Endodermal cell (in vitro differentiated cells): ENCODE results near the gene SLC2A6. TPM values are rescaled to one million over a fixed set of nuclear protein-coding genes. Genes with fewer than 3 reads are reported as not detected.

ENCODE experiments used
- DNase-seq: peaks from one replicate; pipeline ENCODE4 v3.0.0-alpha.2; 2017
- H3K27ac ChIP-seq: 2 replicates; pipeline ENCODE4 v1.5.1; 2013; ENCODE audit warnings: mild to moderate bottlenecking, low read depth, low read length, moderate library complexity
- H3K27me3 ChIP-seq: 2 replicates; pipeline ENCODE4 v1.6.1; 2013; ENCODE audit warnings: mild to moderate bottlenecking, low read length, moderate library complexity; ENCODE audit not compliant: insufficient read depth, control insufficient read depth, poor library complexity, severe bottlenecking
- H3K36me3 ChIP-seq: 2 replicates; pipeline ENCODE4 v1.7.0; 2013; ENCODE audit warnings: mild to moderate bottlenecking, low read length, moderate library complexity; ENCODE audit not compliant: control insufficient read depth, insufficient read depth
- H3K4me1 ChIP-seq: one replicate; pipeline ENCODE4 v1.7.0; 2013; ENCODE audit warnings: low read length; ENCODE audit not compliant: control insufficient read depth, insufficient read depth
- H3K4me3 ChIP-seq: 2 replicates; pipeline ENCODE4 v1.5.1; 2013; ENCODE audit warnings: mild to moderate bottlenecking, low read length, moderate library complexity
- H3K9ac ChIP-seq: 2 replicates; pipeline ENCODE4 v1.6.1; 2013; ENCODE audit warnings: mild to moderate bottlenecking, low read length, moderate library complexity; ENCODE audit not compliant: poor library complexity, severe bottlenecking; ENCODE audit errors: extremely low read depth
- H3K9me3 ChIP-seq: 2 replicates; pipeline ENCODE4 v1.6.1; 2013; ENCODE audit warnings: mild to moderate bottlenecking, low read length, moderate library complexity; ENCODE audit not compliant: control insufficient read depth
- H3K27ac Mint-ChIP-seq: 2 replicates; pipeline ENCODE4 v1.8.0; 2020; ENCODE audit warnings: mixed read lengths
- H3K27me3 Mint-ChIP-seq: 2 replicates; pipeline ENCODE4 v1.8.0; 2021; ENCODE audit warnings: mild to moderate bottlenecking, mixed read lengths; ENCODE audit not compliant: insufficient read depth
- H3K36me3 Mint-ChIP-seq: 2 replicates; pipeline ENCODE4 v1.8.0; 2020; ENCODE audit warnings: low read depth, mixed read lengths
- H3K4me1 Mint-ChIP-seq: 2 replicates; pipeline ENCODE4 v1.8.0; 2020; ENCODE audit warnings: mixed read lengths
- H3K4me3 Mint-ChIP-seq: 2 replicates; pipeline ENCODE4 v1.8.0; 2020; ENCODE audit warnings: mild to moderate bottlenecking, moderate library complexity, mixed read lengths
- H3K9me3 Mint-ChIP-seq: 2 replicates; pipeline ENCODE4 v1.8.0; 2020; ENCODE audit warnings: mild to moderate bottlenecking, mixed read lengths
- CTCF ChIP-seq: fragments of 200-600 bp; sonication (generic); conservative IDR thresholded peaks from 2 replicates; pipeline ENCODE4 v1.5.0; 2021; ENCODE audit warnings: antibody characterized with exemption, mild to moderate bottlenecking
- WGBS, 2 experiments: methylation state at CpG; one replicate each; pipeline versions ENCODE4 v1.1.5 to v1.1.7; 2013; ENCODE audit warnings: missing lambda C conversion rate in 2 of 2, mixed read lengths in 1 of 2; ENCODE audit not compliant: insufficient coverage in 1 of 2, insufficient read length in 1 of 2; 5-methylcytosine and 5-hydroxymethylcytosine counted together
- total RNA-seq, 2 donors: library from RNA; stranded (reverse); fragmentation: NEBNext Ultra II Directional in 1 of 2; extraction: Animal tissue kit (Norgen Biotek cat#: 25700) in 1 of 2; gene quantifications; 2 replicates in 1 of 2; 3 replicates in 1 of 2; pipeline ENCODE4 v1.2.1, GENCODE V29; 2021

Gene SLC2A6
- total RNA-seq, 2 donors from 2014 or later: 11.6 to 17.7 TPM

DNA sequence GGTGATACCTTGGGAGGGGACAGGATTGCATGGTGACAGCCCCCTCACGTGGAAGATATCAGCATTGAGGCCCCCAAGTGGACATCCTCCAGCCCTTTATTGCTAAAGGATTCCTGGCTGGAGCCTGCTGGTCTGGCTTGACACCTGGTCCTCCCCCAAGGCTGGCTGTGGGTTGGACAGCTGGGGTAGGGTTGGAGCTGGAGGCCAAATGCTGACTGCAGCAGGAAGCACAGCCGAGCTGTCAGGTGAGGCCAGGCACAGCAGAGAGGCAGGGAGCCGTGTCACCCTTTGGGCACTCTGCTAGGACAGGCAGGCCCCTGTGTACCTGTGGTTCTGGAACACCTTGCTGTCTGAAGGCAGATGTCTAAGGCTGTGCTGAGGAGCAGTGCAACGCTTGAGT is 16.9 kb downstream of the SLC2A6 start:
- Mint-ChIP-seq H3K4me1 (no peaks in the 10 kb centered on the region), H3K27ac (no peak overlapping the region), H3K4me3 (peak overlapping the region; percentile 72), H3K27me3 (peaks cover 2% of the 10 kb centered on the region), H3K36me3 (peaks cover 12% of the 10 kb centered on the region), H3K9me3 (no peaks in the 10 kb centered on the region)
- 81 to 93% methylated on average over 3 to 4 of the region's 4 CpGs for WGBS, 2 experiments
- H3K36me3 ChIP-seq: peaks cover 15% of the 10 kb centered on the region
- H3K27me3 ChIP-seq: no peaks in the 10 kb centered on the region
- no peak for DNase-seq
- H3K27ac ChIP-seq: no peak overlapping the region
- no peak for TF ChIP-seq CTCF
- no peaks in the 10 kb centered on the region for H3K9me3 ChIP-seq
- peaks cover 4% of the 10 kb centered on the region for H3K4me1 ChIP-seq
- no peak overlapping the region for H3K4me3 ChIP-seq
- H3K9ac ChIP-seq: no peak overlapping the region

DNA sequence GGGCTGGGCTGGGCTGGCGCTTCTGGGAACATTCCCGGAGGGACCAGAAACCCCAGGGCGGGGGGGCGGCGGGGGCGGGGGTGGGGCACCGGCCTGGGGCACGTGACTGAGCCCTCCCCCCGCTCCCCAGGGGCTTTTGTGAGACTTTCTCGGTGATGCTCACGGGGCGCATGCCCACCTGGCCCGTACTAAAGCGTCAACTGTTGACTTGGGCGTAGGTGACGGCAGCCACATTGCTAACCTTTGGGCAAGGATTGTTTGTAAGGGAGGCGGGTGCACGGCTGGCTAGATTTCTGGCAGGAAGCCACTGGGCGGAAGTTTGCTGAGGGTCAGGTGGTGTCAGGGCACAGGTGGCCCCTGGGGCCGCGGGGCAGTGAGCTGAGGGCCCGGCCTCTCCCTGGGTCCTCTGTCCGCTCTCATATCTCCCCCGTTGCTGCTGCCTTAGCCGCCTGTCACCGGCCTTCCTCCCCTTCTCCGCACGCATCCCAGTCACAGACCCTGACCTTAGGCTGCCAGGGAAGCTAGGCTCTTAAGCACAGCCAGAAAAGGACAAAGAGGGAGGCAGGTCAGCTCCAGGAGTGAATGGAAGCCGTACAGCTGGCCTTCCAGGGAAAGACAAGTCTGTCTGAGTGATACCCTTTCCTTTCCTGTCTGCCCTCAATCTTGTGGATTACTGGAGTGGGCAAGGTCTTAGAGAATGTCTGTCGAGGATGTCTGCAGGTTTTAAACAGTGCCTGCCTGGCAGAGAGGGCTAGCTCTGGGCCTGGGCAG is 18.3 kb downstream of the SLC2A6 start:
- H3K27me3 ChIP-seq: no peaks in the 10 kb centered on the region
- H3K9me3 ChIP-seq: no peaks in the 10 kb centered on the region
- peak overlapping the region; percentile 72 for H3K4me3 Mint-ChIP-seq
- peak overlapping the region; percentile 86 for H3K4me3 ChIP-seq
- H3K27me3 Mint-ChIP-seq: peaks cover 2% of the 10 kb centered on the region
- H3K9me3 Mint-ChIP-seq: no peaks in the 10 kb centered on the region
- peak overlapping the region; percentile 80 for H3K9ac ChIP-seq
- H3K36me3 Mint-ChIP-seq: peaks cover 10% of the 10 kb centered on the region
- H3K27ac ChIP-seq: peak overlapping the region; percentile 99
- peak overlapping the region; percentile 90 for H3K27ac Mint-ChIP-seq
- DNase-seq: peak; percentile 88
- H3K36me3 ChIP-seq: peaks cover 4% of the 10 kb centered on the region
- H3K4me1 ChIP-seq: peaks cover 4% of the 10 kb centered on the region
- H3K4me1 Mint-ChIP-seq: no peaks in the 10 kb centered on the region
- WGBS, 2 experiments: 12 to 25% methylated on average over 8 to 30 of the region's 30 CpGs
- no peak for TF ChIP-seq CTCF

DNA sequence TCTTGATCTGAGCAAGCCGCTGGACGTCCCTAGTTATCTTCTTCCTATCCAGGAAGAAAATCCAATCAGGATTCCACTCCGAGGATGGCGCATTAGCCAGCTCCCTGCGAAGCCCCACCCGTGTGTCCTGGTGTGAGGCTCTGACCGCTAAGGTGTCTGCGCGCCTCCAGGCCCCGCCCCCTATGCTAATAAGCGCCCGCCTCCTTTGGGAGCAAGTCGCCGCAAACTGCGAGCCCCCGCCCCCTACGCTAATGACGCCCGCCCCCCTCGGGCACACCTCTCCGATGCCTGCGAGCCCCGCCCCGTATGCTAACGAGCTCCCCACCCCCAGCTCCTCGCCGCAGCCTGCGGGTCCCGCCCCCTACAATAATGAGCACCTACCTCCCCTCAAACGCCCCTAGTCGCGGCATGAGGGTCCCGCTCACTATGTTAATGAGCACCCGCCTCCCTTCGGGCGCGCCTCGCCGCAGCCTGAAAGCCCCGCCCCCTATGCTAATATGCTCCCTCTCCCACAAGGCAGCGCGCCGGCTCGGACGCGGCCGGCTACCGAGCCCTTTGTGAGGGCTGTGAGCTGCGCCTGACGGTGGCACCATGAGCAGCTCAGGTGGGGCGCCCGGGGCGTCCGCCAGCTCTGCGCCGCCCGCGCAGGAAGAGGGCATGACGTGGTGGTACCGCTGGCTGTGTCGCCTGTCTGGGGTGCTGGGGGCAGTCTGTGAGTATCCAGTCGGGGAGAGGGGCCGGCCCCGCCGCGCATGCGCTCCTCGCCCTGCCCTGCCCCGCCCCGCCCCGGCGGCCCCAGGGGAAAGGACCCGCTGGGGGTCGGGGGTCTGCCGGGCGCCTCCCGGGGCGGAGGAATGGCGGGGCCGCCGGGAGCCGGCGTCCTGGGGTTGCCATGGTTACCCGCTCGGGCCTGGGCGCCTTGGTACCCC is 19.2 kb downstream of the SLC2A6 start, which contains the start of gene CACFD1:
Gene CACFD1 (plus strand): TSS at position 503 of the 929 bp plus-strand sequence. CDS start 89 bp downstream, at position 592.
- H3K36me3 Mint-ChIP-seq: peaks cover 7% of the 10 kb centered on the region
- Histone ChIP-seq H3K36me3 (no peaks in the 10 kb centered on the region), H3K4me1 (peaks cover 4% of the 10 kb centered on the region), H3K27me3 (no peaks in the 10 kb centered on the region), H3K9me3 (no peaks in the 10 kb centered on the region), H3K9ac (peak within 1 kb of the TSS; percentile 80), H3K27ac (peak within 1 kb of the TSS; percentile 99), H3K4me3 (peak within 1 kb of the TSS; percentile 86)
- no peaks in the 10 kb centered on the region for H3K4me1 Mint-ChIP-seq
- DNase-seq: peak; percentile 99
- H3K9me3 Mint-ChIP-seq: no peaks in the 10 kb centered on the region
- peak within 1 kb of the TSS; percentile 72 for H3K4me3 Mint-ChIP-seq
- peaks cover 2% of the 10 kb centered on the region for H3K27me3 Mint-ChIP-seq
- TF ChIP-seq CTCF: no peak
- H3K27ac Mint-ChIP-seq: peak within 1 kb of the TSS; percentile 91
- 0 to 1% methylated on average over 19 to 86 of the region's 86 CpGs for WGBS, 2 experiments
